Measurements from ENCODE around the gene HADH.

HADH gene

DNA sequence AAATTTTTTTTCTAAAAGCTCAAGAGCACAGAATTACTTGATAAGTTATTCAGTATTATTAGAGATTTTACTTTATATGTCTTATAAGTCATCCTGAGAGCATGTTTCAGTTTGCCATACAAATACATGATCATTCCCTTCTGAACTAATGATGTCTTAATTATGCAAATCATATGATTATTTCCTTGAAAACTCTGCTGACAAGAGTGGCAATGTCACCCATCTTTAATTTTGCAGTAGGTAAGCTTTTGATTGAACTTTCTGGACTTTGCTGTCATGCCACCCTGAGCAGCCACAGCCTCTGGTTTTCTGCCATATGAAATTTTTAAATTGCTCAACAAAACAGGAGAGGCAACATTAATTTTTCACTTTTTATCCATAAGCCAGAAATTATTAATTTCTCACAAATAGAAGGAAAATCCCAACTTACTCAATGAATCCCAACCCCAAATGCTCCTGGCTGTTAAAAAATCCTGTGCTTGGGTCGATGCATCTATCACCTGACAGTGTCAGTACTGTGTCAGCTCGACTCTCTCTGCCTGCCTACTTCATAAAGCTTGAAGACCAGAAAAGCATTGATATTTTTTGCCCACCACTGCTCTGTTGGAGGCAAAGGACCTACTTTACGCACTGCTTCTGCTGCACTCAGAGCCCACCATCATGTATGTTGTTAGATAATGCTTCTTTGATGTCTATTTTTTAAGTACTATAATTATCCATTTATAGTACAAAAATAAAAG is 11.6 kb upstream of the HADH start:
- Histone ChIP-seq H4K8ac (ENCODE audit: low read depth, low read length) (no peak overlapping the region), H2BK12ac (ENCODE audit: low read length) (no peak overlapping the region), H3K27ac (ENCODE audit: low read depth, low read length) (no peak overlapping the region), H3K4ac (ENCODE audit: low read depth, low read length) (no peak overlapping the region), H3K4me3 (ENCODE audit: low read depth, low read length) (no peak overlapping the region), H2BK5ac (ENCODE audit: low read depth, low read length, poor library complexity) (no peak overlapping the region), H3K9ac (ENCODE audit: low read length) (no peak overlapping the region), H4K91ac (ENCODE audit: low read depth, low read length) (no peak overlapping the region), H3K14ac (ENCODE audit: low read length) (no peak overlapping the region), H3K27me3 (ENCODE audit: insufficient read depth, low read length) (no peaks in the 10 kb centered on the region), H3K4me2 (ENCODE audit: low read length) (no peak overlapping the region), H2AFZ (ENCODE audit: insufficient read depth, low read length, poor library complexity) (no peak overlapping the region), H3K4me1 (ENCODE audit: control insufficient read depth in 1 of 2, insufficient read depth in 2 of 2, low read length in 2 of 2) (no peaks in the 10 kb centered on the region), H3K36me3 (ENCODE audit: control insufficient read depth in 1 of 2, insufficient read depth in 2 of 2, low read length in 2 of 2) (no peaks in the 10 kb centered on the region), H3K79me1 (ENCODE audit: low read length) (no peaks in the 10 kb centered on the region), H3K79me2 (ENCODE audit: control insufficient read depth, insufficient read depth, low read length, poor library complexity) (no peaks in the 10 kb centered on the region), H3K23ac (ENCODE audit: low read length) (no peak overlapping the region), H2AK5ac (ENCODE audit: low read length) (no peak overlapping the region), H3K9me3 (ENCODE audit: insufficient read depth, low read depth, low read length) (no peaks in the 10 kb centered on the region), H3K18ac (ENCODE audit: low read length) (no peak overlapping the region), H4K12ac (ENCODE audit: low read depth, low read length) (no peak overlapping the region), H2BK120ac (ENCODE audit: insufficient read depth, low read length, poor library complexity) (no peak overlapping the region)
- DNase-seq, result no peak
- WGBS (ENCODE audit: extremely low coverage, insufficient coverage, insufficient read length), result no CpG with 5 or more reads among the region's 3 CpGs

DNA sequence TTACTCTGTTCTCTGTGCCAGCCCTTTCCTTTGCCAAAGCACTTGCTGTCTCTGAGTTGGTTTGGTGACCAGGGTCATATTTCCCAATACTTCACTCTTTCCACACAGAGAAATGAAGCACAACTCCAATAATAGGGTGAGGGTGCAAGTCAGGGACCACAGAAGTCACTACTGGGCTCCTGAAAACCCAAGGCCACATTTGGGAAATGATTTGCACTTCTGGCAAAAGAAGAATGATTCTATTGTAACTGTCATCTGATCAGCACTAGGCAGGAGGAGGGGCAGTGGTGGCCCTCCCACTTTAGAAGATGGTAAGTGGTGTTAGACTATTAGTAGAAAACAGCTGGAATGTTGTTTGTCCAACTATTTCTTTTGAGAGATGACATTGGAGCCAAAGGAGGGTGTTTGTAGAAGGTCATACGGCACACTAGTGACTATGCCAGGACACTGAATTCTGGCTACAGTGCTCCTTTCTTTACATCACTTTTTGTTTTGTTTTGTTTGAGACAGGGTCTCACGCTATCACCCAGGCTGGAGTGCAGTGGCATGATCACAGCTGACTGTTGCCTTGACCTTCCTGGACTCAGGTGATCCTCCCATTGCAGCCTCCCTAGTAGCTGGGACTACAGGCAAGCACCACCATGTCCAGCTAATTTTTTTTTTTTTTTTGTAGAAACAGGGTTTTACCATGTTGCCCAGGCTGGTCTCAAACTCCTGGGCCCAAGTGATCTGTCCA is 10.8 kb upstream of the HADH start:
- H2BK12ac ChIP-seq (ENCODE audit: low read length), result no peak overlapping the region
- no peak overlapping the region for H4K91ac ChIP-seq (ENCODE audit: low read depth, low read length)
- no peak overlapping the region for H2AK5ac ChIP-seq (ENCODE audit: low read length)
- H3K79me2 ChIP-seq (ENCODE audit: control insufficient read depth, insufficient read depth, low read length, poor library complexity), result no peaks in the 10 kb centered on the region
- no CpG with 5 or more reads among the region's 2 CpGs for WGBS (ENCODE audit: extremely low coverage, insufficient coverage, insufficient read length)
- H2BK5ac ChIP-seq (ENCODE audit: low read depth, low read length, poor library complexity), result no peak overlapping the region
- H3K18ac ChIP-seq (ENCODE audit: low read length), result no peak overlapping the region
- H3K27ac ChIP-seq (ENCODE audit: low read depth, low read length), result no peak overlapping the region
- no peak overlapping the region for H4K12ac ChIP-seq (ENCODE audit: low read depth, low read length)
- no peaks in the 10 kb centered on the region for H3K9me3 ChIP-seq (ENCODE audit: insufficient read depth, low read depth, low read length)
- no peak overlapping the region for H3K4ac ChIP-seq (ENCODE audit: low read depth, low read length)
- H4K8ac ChIP-seq (ENCODE audit: low read depth, low read length), result no peak overlapping the region
- no peak overlapping the region for H3K14ac ChIP-seq (ENCODE audit: low read length)
- H3K4me2 ChIP-seq (ENCODE audit: low read length), result no peak overlapping the region
- H3K23ac ChIP-seq (ENCODE audit: low read length), result no peak overlapping the region
- no peak overlapping the region for H2BK120ac ChIP-seq (ENCODE audit: insufficient read depth, low read length, poor library complexity)
- no peak for DNase-seq
- H3K36me3 ChIP-seq (ENCODE audit: control insufficient read depth in 1 of 2, insufficient read depth in 2 of 2, low read length in 2 of 2), result no peaks in the 10 kb centered on the region
- no peaks in the 10 kb centered on the region for H3K4me1 ChIP-seq (ENCODE audit: control insufficient read depth in 1 of 2, insufficient read depth in 2 of 2, low read length in 2 of 2)
- no peak overlapping the region for H3K4me3 ChIP-seq (ENCODE audit: low read depth, low read length)
- H3K27me3 ChIP-seq (ENCODE audit: insufficient read depth, low read length), result no peaks in the 10 kb centered on the region
- H2AFZ ChIP-seq (ENCODE audit: insufficient read depth, low read length, poor library complexity), result no peak overlapping the region
- no peak overlapping the region for H3K9ac ChIP-seq (ENCODE audit: low read length)
- H3K79me1 ChIP-seq (ENCODE audit: low read length), result no peaks in the 10 kb centered on the region

DNA sequence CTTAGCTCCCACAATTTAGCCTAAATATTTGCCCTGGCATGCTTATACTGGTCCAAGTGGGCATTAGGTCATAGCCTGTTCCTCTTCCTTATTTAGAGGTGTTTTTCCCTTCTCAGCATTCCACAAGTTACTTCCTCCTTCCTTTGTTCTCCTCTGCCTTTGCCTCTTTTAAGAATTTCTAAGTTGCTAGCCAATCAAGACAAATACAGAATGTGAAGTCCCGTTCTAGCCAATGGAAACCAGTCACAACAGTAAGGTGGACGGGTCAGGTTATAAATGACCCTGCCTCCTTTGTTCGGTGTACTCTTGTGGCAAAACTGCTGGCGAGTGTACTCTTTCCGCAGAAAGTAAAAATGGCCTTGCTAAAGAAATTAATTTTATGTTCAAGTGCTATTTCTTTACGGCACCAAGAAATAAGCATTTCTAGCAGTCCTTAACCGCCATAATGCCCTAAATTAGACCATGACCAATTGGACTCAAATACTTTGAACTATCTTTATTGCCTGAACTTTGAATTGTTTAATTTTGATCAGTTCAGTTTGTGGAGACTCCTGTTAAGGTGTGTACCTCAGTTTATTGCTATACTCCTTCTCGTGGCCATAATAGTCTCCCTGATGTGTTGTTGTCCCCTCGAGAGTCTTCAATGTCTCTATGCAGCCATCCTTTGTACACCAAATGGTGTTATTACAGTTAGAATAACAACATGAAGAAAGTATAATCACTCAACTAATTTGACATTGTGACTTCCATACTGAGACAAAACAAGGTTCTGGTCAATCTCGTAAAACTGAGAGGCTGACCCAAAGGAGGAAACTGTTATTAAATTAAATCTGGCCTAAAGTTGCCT is 1.6 kb upstream of the HADH start:
- H2AFZ ChIP-seq (ENCODE audit: insufficient read depth, low read length, poor library complexity), result no peak overlapping the region
- H3K23ac ChIP-seq (ENCODE audit: low read length), result no peak overlapping the region
- no peak overlapping the region for H2BK12ac ChIP-seq (ENCODE audit: low read length)
- no peak overlapping the region for H3K27ac ChIP-seq (ENCODE audit: low read depth, low read length)
- no peak overlapping the region for H3K18ac ChIP-seq (ENCODE audit: low read length)
- no peaks in the 10 kb centered on the region for H3K27me3 ChIP-seq (ENCODE audit: insufficient read depth, low read length)
- H3K9ac ChIP-seq (ENCODE audit: low read length), result no peak overlapping the region
- H3K36me3 ChIP-seq (ENCODE audit: control insufficient read depth in 1 of 2, insufficient read depth in 2 of 2, low read length in 2 of 2), result no peaks in the 10 kb centered on the region
- no peak overlapping the region for H4K8ac ChIP-seq (ENCODE audit: low read depth, low read length)
- H4K12ac ChIP-seq (ENCODE audit: low read depth, low read length), result no peak overlapping the region
- no peak for DNase-seq
- no peak overlapping the region for H3K4me3 ChIP-seq (ENCODE audit: low read depth, low read length)
- H3K4me1 ChIP-seq (ENCODE audit: control insufficient read depth in 1 of 2, insufficient read depth in 2 of 2, low read length in 2 of 2), result peaks cover 2 to 5% of the 10 kb centered on the region in 2 experiments
- no peaks in the 10 kb centered on the region for H3K9me3 ChIP-seq (ENCODE audit: insufficient read depth, low read depth, low read length)
- WGBS (ENCODE audit: extremely low coverage, insufficient coverage, insufficient read length), result no CpG with 5 or more reads among the region's 10 CpGs
- no peak overlapping the region for H3K4me2 ChIP-seq (ENCODE audit: low read length)
- H3K79me2 ChIP-seq (ENCODE audit: control insufficient read depth, insufficient read depth, low read length, poor library complexity), result peaks cover 5% of the 10 kb centered on the region
- no peak overlapping the region for H2BK5ac ChIP-seq (ENCODE audit: low read depth, low read length, poor library complexity)
- H3K14ac ChIP-seq (ENCODE audit: low read length), result no peak overlapping the region
- H3K79me1 ChIP-seq (ENCODE audit: low read length), result peaks cover 6% of the 10 kb centered on the region
- no peak overlapping the region for H2BK120ac ChIP-seq (ENCODE audit: insufficient read depth, low read length, poor library complexity)
- H4K91ac ChIP-seq (ENCODE audit: low read depth, low read length), result no peak overlapping the region
- H3K4ac ChIP-seq (ENCODE audit: low read depth, low read length), result no peak overlapping the region
- no peak overlapping the region for H2AK5ac ChIP-seq (ENCODE audit: low read length)

DNA sequence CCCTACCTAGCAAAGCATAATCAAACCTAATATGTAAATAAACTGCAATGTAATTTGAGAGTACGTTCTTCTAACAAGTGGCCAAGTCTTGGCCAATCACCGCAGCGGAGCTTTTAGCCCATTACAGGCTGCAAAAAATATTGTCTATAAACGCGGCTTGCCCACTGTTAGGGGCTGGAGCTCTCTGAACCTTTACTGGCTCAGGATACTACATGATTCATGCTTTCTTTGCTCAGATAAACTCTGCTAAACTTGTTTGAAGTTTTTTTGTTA is 990 bp upstream of the HADH start:
- Histone ChIP-seq H3K4me3 (ENCODE audit: low read depth, low read length) (no peak overlapping the region), H4K8ac (ENCODE audit: low read depth, low read length) (no peak overlapping the region), H3K27ac (ENCODE audit: low read depth, low read length) (no peak overlapping the region), H3K23ac (ENCODE audit: low read length) (no peak overlapping the region), H3K18ac (ENCODE audit: low read length) (no peak overlapping the region), H4K91ac (ENCODE audit: low read depth, low read length) (no peak overlapping the region), H2AK5ac (ENCODE audit: low read length) (no peak overlapping the region), H3K9me3 (ENCODE audit: insufficient read depth, low read depth, low read length) (no peaks in the 10 kb centered on the region), H2AFZ (ENCODE audit: insufficient read depth, low read length, poor library complexity) (no peak overlapping the region), H4K12ac (ENCODE audit: low read depth, low read length) (no peak overlapping the region), H3K4me2 (ENCODE audit: low read length) (no peak overlapping the region), H2BK12ac (ENCODE audit: low read length) (no peak overlapping the region), H3K4me1 (ENCODE audit: control insufficient read depth in 1 of 2, insufficient read depth in 2 of 2, low read length in 2 of 2) (peaks cover 2 to 5% of the 10 kb centered on the region in 2 experiments), H3K36me3 (ENCODE audit: control insufficient read depth in 1 of 2, insufficient read depth in 2 of 2, low read length in 2 of 2) (no peaks in the 10 kb centered on the region), H2BK120ac (ENCODE audit: insufficient read depth, low read length, poor library complexity) (no peak overlapping the region), H3K9ac (ENCODE audit: low read length) (no peak overlapping the region), H3K4ac (ENCODE audit: low read depth, low read length) (no peak overlapping the region), H3K14ac (ENCODE audit: low read length) (no peak overlapping the region), H3K79me1 (ENCODE audit: low read length) (peaks cover 6% of the 10 kb centered on the region), H3K27me3 (ENCODE audit: insufficient read depth, low read length) (no peaks in the 10 kb centered on the region), H3K79me2 (ENCODE audit: control insufficient read depth, insufficient read depth, low read length, poor library complexity) (peaks cover 5% of the 10 kb centered on the region), H2BK5ac (ENCODE audit: low read depth, low read length, poor library complexity) (no peak overlapping the region)
- no peak for DNase-seq
- WGBS (ENCODE audit: extremely low coverage, insufficient coverage, insufficient read length), result no CpG with 5 or more reads among the region's 5 CpGs

All from trophoblast cell (in vitro differentiated cells and primary cell).